ENCODE data around the gene ATF6. TPM values are rescaled to one million over a fixed set of nuclear protein-coding genes. Genes with fewer than 3 reads are reported as not detected.

ATF6 gene
- total RNA-seq, 2 experiments from 2014 or later: 16.9 to 17.3 TPM

- no peak for TF ChIP-seq CTCF (IDR thresholded peaks at IDR 0.05)
- Mint-ChIP-seq H3K9me3 (no peaks in the 10 kb centered on the region), H3K4me1 (ENCODE audit: low read depth) (no peaks in the 10 kb centered on the region), H3K27ac (no peak overlapping the region), H3K27me3 (no peaks in the 10 kb centered on the region), H3K36me3 (ENCODE audit: low read depth) (peaks cover 5% of the 10 kb centered on the region), H3K4me3 (no peak overlapping the region)
- no peak for ATAC-seq
- ChIA-PET POLR2A (no interaction called here), CTCF (interaction anchor here (1.7 kb wide), 1 partner anchor 13 kb away, joined by 3 read pairs; no protein-coding TSS in a partner anchor)
- no peak for DNase-seq
- intact Hi-C loops (cut with micrococcal nuclease): no loop called here
Measured at GRCh38 chr1:161879261-161879660, 113.1 kb downstream of the ATF6 start.

GRCh38 chr1:161884475-161884874, 118.4 kb downstream of the ATF6 start:
- DNase-seq (no peak), ATAC-seq (no peak)
- no peak for TF ChIP-seq CTCF (IDR thresholded peaks at IDR 0.05)
- no peaks in the 10 kb centered on the region for H3K27me3 Mint-ChIP-seq
- no peaks in the 10 kb centered on the region for H3K4me1 Mint-ChIP-seq (ENCODE audit: low read depth)
- H3K27ac Mint-ChIP-seq: no peak overlapping the region
- H3K9me3 Mint-ChIP-seq: no peaks in the 10 kb centered on the region
- peaks cover 14% of the 10 kb centered on the region for H3K36me3 Mint-ChIP-seq (ENCODE audit: low read depth)
- intact Hi-C loops (cut with micrococcal nuclease): no loop called here
- H3K4me3 Mint-ChIP-seq: no peak overlapping the region
- CTCF ChIA-PET: interaction anchor here (1.3 to 2.3 kb wide), 2 partner anchors 18 to 21 kb away, joined by 3 to 5 read pairs; no protein-coding TSS in a partner anchor
- POLR2A ChIA-PET: interaction anchor here (0.6 to 0.7 kb wide), 2 partner anchors 313 to 1476 kb away, joined by 3 read pairs; no protein-coding TSS in a partner anchor

- H3K27ac Mint-ChIP-seq: no peak overlapping the region
- H3K4me1 Mint-ChIP-seq (ENCODE audit: low read depth): no peaks in the 10 kb centered on the region
- TF ChIP-seq CTCF (IDR thresholded peaks at IDR 0.05): no peak
- H3K27me3 Mint-ChIP-seq: no peaks in the 10 kb centered on the region
- ATAC-seq (no peak), DNase-seq (no peak)
- no peaks in the 10 kb centered on the region for H3K9me3 Mint-ChIP-seq
- intact Hi-C loops (cut with micrococcal nuclease): no loop called here
- POLR2A ChIA-PET: no interaction called here
- peaks cover 18% of the 10 kb centered on the region for H3K36me3 Mint-ChIP-seq (ENCODE audit: low read depth)
- CTCF ChIA-PET: interaction anchor here (0.9 to 1.3 kb wide), 3 partner anchors 17 to 123 kb away, joined by 3 to 4 read pairs (median 3); no protein-coding TSS in a partner anchor
- no peak overlapping the region for H3K4me3 Mint-ChIP-seq
Measured at GRCh38 chr1:161885003-161885402, 118.9 kb downstream of the ATF6 start.

GRCh38 chr1:161885759-161886158, 119.6 kb downstream of the ATF6 start:
- ATAC-seq: no peak
- Mint-ChIP-seq H3K4me1 (ENCODE audit: low read depth) (no peaks in the 10 kb centered on the region), H3K36me3 (ENCODE audit: low read depth) (peaks cover 26% of the 10 kb centered on the region), H3K9me3 (no peaks in the 10 kb centered on the region), H3K27me3 (no peaks in the 10 kb centered on the region), H3K4me3 (no peak overlapping the region), H3K27ac (no peak overlapping the region)
- no peak for TF ChIP-seq CTCF (IDR thresholded peaks at IDR 0.05)
- CTCF ChIA-PET: interaction anchor here (0.9 to 1.2 kb wide), 2 partner anchors 17 to 124 kb away, joined by 3 to 4 read pairs; no protein-coding TSS in a partner anchor
- POLR2A ChIA-PET: no interaction called here
- no peak for DNase-seq
- intact Hi-C loops (cut with micrococcal nuclease): no loop called here

GRCh38 chr1:161886589-161886988, 120.5 kb downstream of the ATF6 start:
- Mint-ChIP-seq H3K4me3 (no peak overlapping the region), H3K9me3 (no peaks in the 10 kb centered on the region), H3K36me3 (ENCODE audit: low read depth) (peaks cover 34% of the 10 kb centered on the region), H3K4me1 (ENCODE audit: low read depth) (no peaks in the 10 kb centered on the region), H3K27ac (no peak overlapping the region), H3K27me3 (no peaks in the 10 kb centered on the region)
- ATAC-seq (no peak), DNase-seq (no peak)
- intact Hi-C loops (cut with micrococcal nuclease): no loop called here
- POLR2A ChIA-PET: no interaction called here
- no peak for TF ChIP-seq CTCF (IDR thresholded peaks at IDR 0.05)
- CTCF ChIA-PET: no interaction called here
